RWPE2 (cell line): ENCODE measurements around the gene CRYGC.

Experiments
- ATAC-seq: fragments of 200-7000 bp; cut with Tn5 transposase; 3 replicates; pipeline ENCODE4 v1.9.1; 2021; ENCODE audit warnings: low read depth
- DNase-seq: peaks from one replicate; pipeline ENCODE4 v3.0.0-alpha.2; 2020; ENCODE audit warnings: low spot score
- H3K27ac ChIP-seq: fragments of 450-650 bp; 2 replicates; pipeline ENCODE4 v1.5.1; 2017; ENCODE audit warnings: mild to moderate bottlenecking; ENCODE audit not compliant: poor library complexity, severe bottlenecking
- H3K27me3 ChIP-seq: fragments of 250-450 bp; sonication (Bioruptor Pico); 2 replicates; pipeline ENCODE4 v1.5.1; 2021; ENCODE audit warnings: mild to moderate bottlenecking, moderate library complexity; ENCODE audit not compliant: insufficient read depth, poor library complexity, severe bottlenecking
- H3K36me3 ChIP-seq: fragments of 250-450 bp; sonication (Bioruptor Pico); 2 replicates; pipeline ENCODE4 v1.5.1; 2020; ENCODE audit warnings: low read depth, mild to moderate bottlenecking, moderate library complexity
- H3K4me1 ChIP-seq: fragments of 250-450 bp; sonication (Bioruptor Pico); 2 replicates; pipeline ENCODE4 v1.5.1; 2021; ENCODE audit warnings: mild to moderate bottlenecking, moderate library complexity; ENCODE audit not compliant: insufficient read depth, poor library complexity, severe bottlenecking
- H3K4me3 ChIP-seq: fragments of 250-450 bp; sonication (Bioruptor Pico); 2 replicates; pipeline ENCODE4 v1.5.1; 2021; ENCODE audit warnings: mild to moderate bottlenecking, moderate library complexity; ENCODE audit not compliant: severe bottlenecking
- H3K9me3 ChIP-seq: fragments of 250-450 bp; sonication (Bioruptor Pico); 2 replicates; pipeline ENCODE4 v1.5.1; 2021; ENCODE audit warnings: mild to moderate bottlenecking, moderate library complexity; ENCODE audit not compliant: severe bottlenecking
- CTCF ChIP-seq: fragments of 450-650 bp; IDR thresholded peaks from one replicate; pipeline ENCODE4 v1.5.1; 2017; ENCODE audit warnings: mild to moderate bottlenecking, moderate library complexity; ENCODE audit not compliant: poor library complexity, severe bottlenecking

Gene CRYGC

GRCh38 chr2:208147008-208147407 lies 17.4 kb upstream of the CRYGC start:
- no peak overlapping the region for H3K27ac ChIP-seq
- DNase-seq (no peak), ATAC-seq (no peak)
- no peaks in the 10 kb centered on the region for H3K9me3 ChIP-seq
- no peak for TF ChIP-seq CTCF
- peaks cover 3% of the 10 kb centered on the region for H3K4me1 ChIP-seq
- no peak overlapping the region for H3K4me3 ChIP-seq
- no peaks in the 10 kb centered on the region for H3K27me3 ChIP-seq
- no peaks in the 10 kb centered on the region for H3K36me3 ChIP-seq

GRCh38 chr2:208146006-208146405 lies 16.4 kb upstream of the CRYGC start, which contains the start of gene CRYGB:
TSS of gene CRYGB (minus strand) at chr2:208146158. CDS start at chr2:208146120, 38 bp downstream.
- Histone ChIP-seq H3K27me3 (no peaks in the 10 kb centered on the region), H3K9me3 (no peaks in the 10 kb centered on the region), H3K27ac (no peak within 1 kb of the TSS), H3K36me3 (no peaks in the 10 kb centered on the region), H3K4me3 (no peak within 1 kb of the TSS), H3K4me1 (peaks cover 3% of the 10 kb centered on the region)
- ATAC-seq (no peak), DNase-seq (no peak)
- TF ChIP-seq CTCF = no peak

- no peaks in the 10 kb centered on the region for H3K36me3 ChIP-seq
- ATAC-seq = no peak
- DNase-seq = no peak
- H3K9me3 ChIP-seq = no peaks in the 10 kb centered on the region
- peaks cover 3% of the 10 kb centered on the region for H3K4me1 ChIP-seq
- no peaks in the 10 kb centered on the region for H3K27me3 ChIP-seq
- H3K27ac ChIP-seq = no peak overlapping the region
- no peak for TF ChIP-seq CTCF
- H3K4me3 ChIP-seq = no peak overlapping the region
These were observed 13.5 kb upstream of the CRYGC start for GRCh38 chr2:208142925-208143799.

GRCh38 chr2:208142240-208142924 lies 12.8 kb upstream of the CRYGC start:
- Histone ChIP-seq H3K4me3 (no peak overlapping the region), H3K27me3 (no peaks in the 10 kb centered on the region), H3K4me1 (peaks cover 3% of the 10 kb centered on the region), H3K36me3 (no peaks in the 10 kb centered on the region), H3K27ac (no peak overlapping the region), H3K9me3 (no peaks in the 10 kb centered on the region)
- DNase-seq (no peak), ATAC-seq (peak; percentile 45; the same call in 2 of the 3 replicates)
- no peak for TF ChIP-seq CTCF
